HG03196 (cell line): ENCODE measurements around the gene CLEC11A.

ENCODE experiments used
- ATAC-seq: cut with Tn5 transposase; IDR thresholded peaks from one replicate; pipeline ENCODE4 v1.9.1; 2021; ENCODE audit not compliant: unreplicated experiment

Gene CLEC11A

DNA sequence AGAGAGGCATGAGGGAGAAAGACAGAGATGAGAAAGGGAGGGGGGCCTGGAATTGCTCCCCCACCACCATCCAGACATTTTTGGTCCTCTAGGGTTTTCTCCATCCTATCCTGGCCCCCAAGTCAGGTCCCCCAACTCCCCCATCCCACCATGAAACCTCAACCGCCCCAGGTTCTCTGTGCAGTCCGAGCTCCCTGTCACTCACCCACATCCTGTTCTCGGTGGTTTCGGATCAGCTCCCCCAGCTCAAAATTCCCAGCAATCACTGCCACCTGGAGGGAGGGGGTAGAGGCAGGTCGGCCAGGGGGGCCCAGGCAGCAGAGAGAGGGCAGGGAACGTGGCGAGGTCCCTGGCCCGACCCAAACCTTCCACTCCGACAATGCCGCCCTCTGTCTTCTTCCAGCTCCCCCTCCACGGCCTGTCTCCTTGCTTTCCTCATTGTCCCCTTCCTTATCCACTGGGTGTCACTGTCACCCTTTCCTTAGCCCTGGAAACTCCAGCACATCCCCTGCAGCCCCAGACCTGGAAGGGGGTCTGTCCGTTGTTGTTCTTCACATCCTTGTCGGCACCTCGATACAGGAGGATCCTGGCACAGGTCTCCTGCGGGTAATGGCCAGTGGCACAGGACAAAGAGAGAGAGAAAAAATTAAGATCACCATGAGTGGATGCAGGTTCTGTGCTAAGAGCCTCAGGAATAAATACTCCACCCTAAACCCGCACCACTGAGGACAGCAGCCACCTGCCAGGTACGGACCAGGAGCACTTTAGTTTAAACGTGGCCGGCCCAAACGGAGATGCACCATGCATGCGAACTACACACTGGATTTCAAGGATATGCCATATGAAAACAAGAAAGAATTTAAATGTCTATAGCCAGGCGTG lies 19.0 kb upstream of the CLEC11A start:
- no peak for ATAC-seq

DNA sequence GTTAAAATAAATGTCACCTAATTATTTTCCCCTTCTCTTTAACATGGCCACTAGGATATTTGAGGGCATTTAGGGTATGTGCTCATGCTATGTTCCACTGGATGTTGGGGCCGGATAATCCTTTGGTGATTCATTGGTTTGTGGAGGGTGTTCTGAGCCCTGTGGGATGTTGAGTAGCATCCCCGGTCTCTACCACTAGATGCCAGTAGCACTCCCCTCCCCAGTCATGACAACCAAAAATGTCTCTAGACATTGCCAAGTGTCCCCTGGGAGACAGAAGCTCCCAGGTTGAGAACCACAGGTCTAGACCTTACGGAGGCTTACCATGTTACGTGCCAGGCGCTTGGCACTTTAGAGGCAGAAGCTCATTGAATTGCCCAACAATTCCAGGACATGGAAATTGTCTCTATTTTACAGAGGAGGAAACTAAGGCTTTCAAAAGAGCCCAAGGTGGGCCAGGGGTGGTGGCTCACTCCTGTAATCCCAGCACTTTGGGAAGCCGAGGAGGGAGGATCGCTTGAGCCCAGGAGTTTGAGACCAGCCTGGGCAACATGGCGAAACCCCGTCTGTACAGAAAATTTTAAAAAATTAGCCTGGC lies 17.6 kb upstream of the CLEC11A start:
- ATAC-seq = no peak

DNA sequence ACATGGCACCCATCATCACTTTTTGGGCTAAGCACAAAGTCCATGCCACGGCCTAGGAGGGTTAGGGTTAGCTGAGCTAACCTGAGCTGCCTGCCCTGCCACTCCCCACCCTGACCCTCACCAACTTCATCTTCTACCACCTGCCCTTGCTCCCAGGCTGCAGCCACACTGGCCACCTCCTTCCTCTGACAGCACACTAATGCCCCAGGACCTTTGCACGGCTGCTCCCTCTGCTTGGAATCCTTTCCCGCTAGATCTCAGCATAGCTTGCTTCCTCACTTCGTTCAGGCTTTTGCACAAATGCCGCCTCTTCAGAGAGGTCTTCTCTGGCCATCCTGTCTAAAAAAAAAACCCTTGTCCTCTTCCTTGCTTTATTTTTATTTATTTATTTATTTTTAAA lies 16.8 kb upstream of the CLEC11A start:
- ATAC-seq = no peak

DNA sequence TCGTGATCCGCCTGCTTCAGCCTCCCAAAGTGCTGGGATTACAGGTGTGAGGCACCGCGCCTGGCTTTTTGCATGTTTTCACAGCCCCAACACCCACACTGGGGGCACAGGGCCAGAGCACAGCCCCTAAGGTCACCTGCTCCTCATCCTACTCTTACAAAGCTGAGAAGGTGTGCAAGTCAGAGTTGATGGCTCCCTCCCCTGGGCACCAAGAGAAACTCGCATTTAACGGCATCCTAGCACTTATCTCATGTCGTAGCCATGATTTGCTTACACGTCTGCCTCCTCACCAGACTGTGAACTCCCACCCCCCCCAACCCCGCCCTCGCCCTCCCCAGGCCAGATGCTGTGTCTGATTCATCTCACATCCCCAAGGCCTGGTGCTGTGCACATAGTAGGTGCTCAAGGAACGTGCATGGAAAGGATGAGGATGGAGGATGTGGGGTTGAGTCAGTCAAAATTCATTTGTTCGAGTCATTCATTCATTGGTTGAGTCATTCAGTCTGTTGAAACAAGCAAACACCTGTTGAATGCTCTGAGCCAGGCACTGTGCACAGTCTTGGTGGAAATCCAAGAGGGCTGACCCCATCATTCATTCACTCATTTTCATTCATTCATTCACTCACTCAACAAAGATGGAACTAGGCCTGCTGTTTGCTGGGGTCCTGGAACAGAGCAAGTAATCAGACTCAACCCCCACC lies 14.8 kb upstream of the CLEC11A start:
- no peak for ATAC-seq

DNA sequence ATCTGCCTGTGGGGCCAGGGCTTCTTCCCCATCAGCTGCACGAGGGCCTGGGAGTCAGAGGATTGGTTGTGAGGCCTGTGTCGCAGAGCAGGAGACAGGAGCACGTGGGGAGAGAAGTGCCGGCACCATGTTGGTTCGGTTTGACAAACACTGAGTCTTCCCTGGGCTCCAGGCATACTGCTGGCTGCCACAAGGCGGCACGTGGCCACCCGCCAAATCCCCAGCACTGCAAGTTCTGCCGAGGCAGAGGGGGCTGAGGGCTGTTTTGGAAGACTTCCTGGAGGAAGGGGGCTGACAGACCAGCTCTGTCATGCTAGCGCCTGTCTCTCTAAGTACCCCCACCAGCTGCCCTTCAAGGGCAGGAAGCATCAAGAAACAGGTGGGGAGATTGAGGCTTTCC lies 13.1 kb upstream of the CLEC11A start:
- ATAC-seq = no peak

DNA sequence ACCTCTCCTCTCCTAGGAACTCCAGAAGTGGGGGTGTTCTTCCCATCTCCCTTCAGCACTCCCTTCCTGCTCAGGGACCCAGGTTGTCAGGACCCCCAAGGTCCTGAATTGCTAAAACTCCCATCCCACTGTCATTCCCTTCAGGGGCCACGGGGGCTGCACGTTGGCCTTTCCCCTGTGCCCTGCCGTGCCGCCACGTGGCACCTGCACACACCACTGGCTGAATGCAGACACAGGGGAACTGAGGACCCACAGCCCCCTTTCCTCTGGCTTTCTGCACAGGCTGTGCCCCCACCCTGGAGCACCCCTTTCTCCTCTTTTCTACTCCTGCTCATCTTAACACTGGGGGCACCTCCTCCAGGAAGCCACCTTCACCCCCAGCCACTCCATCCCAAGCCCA lies 12.6 kb upstream of the CLEC11A start:
- ATAC-seq = no peak

DNA sequence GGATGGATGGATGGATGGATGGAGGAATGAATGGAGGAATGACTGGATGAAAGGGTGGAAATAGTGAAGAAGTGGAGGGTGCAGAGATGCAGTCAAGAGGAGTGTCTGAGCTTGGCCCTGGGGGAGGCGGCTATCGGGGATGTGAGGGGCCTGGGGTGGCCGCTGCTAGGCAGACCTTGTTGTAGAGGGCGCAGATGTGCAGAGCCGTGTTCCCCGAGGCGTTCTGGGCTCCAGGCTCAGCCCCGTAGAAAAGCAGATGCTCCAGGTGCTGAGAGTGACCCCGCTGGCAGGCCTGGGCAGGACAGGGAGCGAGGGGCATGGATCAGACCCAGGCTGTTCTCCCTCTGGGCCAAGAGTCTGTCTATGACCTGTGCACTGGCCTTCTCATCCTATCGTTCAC lies 12.0 kb upstream of the CLEC11A start:
- ATAC-seq = no peak

DNA sequence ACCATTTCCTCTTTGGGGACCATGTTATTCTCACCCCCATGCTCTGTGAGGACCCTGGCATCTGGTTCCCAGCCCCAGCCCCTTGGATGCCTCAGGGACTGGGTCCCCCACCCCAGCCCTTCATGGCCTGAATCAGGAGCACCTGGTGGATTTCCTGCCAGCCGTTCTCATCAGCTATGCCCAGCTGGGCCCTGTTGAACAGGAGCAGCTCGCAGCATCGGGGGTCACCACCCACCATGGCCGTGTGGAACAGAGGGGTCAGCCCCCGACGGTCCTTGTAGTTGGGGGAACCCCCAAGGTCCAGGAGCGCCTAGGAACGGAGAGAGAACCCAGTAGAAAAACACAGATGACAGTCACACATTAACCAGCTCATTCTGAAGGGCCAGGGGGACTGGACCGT lies 11.4 kb upstream of the CLEC11A start:
- no peak for ATAC-seq

DNA sequence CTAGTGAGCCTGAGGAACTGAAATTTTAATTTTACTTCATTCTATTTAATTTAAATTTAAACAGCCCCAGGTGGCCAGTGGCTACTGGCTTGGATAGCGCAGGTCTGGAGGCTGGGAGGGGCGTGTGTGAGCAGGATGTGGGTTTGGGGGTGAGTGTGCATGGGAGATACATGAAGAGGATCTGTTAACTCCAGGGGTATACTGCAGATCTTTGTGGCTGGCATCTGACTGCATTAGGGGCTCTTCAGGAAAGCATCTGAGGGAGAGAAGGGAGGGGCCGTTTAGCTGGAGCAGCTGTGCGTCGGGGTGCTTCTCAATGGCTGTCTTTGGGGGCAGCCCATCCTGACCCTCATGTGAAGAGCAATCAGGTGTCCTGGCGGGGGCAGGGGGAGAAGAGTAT lies 10.3 kb upstream of the CLEC11A start:
- ATAC-seq = no peak

DNA sequence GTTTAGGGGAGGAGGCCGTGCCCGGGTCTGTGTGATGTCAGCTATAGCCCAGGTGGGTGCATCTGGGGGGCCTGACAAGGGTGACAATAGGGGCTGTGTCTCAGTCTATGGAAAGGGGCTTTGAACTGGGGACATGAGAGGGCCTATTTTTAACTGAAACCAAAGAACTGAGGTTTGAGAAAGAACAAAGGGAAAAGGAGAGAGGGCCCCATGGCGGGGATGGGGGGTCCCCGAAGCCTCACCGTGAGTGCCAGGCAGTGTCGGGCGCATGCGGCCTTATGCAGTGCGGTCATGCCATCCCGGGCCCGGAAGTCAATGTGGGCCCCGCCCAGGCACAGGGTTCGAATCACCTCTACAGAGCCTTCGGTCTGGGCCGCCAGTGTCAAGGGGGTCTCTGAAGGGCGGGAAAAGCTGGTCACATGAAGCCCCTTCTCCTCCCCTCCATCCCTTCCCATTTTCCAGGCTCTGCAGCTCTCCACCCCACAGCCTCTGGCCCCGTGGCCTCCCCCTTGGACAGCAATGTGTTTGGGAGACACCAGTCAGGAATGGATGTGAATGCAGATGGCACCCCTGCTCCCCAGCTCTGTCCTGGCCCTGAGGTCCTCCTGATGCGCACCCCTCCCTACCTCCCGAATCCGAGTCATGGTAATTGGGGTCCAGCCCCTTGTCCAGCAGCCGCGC lies 9.5 kb upstream of the CLEC11A start:
- no peak for ATAC-seq

DNA sequence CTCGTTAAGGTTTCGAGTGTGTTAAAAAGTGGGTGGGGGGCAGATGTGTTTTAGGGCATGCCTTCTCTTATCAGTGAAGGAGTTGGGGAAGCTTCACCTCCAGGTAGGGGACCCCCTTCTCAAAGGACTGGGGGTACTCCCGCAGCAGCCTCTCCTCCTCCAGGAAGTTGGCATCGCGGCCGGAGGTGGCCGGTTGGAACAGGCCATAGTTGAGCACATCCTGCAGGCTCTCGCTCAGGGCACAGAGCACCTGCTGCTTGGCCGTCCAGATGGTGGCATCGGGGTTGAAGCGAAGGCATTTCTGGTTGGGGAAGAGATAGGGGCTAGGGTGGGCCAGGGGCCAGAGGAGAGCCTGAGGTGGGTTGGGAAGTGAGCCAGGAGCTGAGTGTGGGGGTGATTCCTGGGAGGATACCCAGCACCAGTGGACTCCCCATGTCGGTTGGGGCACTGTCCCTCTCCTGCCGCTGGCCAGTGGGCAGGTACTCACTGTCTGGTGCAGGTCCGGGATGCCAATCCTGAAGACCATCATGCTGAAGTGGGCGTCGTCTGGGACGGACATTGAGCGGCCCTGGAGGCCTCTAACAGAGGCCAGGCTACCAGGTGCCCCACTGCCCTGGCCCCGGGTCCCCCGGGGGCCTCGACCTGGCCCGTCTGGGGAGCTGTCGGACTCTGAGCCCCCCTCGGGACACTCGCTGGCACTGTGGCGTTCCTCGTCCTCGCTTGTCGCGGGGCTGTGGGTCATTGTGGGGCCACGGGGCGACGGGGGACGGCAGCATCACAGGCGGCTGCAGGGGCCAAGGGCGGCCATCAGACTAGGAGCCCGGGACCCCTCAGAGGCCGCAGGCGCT lies 6.8 kb upstream of the CLEC11A start:
- ATAC-seq = no peak

DNA sequence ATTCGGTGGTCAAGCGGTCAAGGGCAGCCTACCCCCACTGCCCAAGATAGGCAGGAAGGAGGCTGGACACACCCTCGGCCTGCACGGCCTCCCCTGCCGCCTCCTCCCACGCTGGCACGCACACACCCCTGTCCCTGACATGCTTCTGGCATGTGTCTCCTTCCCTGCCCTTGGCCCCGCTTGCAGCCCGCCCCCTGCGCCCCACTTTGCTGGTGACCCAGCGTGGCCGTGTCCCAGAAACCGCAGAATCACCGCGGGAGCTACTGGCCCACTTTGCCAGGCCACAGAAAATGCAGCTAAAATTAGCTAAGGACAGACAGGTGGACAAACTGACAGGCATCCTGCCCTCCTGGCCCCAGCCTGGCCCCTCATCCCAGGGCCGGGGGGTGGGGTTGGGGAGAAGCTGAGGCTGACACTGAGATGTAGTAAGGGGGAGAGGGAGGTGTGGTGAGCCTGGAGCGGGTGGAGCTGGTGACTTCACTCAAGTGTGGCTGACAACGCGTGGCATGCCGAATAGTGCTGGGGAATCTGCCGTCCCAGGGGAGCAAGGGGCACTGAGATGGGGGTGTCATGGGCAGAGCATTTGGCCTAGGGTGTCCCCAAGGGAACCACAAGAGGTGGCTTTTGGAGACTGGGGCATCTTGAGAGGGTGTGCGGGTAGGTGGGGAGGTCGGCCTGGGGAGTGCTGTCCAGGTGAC lies 6.0 kb upstream of the CLEC11A start:
- no peak for ATAC-seq

DNA sequence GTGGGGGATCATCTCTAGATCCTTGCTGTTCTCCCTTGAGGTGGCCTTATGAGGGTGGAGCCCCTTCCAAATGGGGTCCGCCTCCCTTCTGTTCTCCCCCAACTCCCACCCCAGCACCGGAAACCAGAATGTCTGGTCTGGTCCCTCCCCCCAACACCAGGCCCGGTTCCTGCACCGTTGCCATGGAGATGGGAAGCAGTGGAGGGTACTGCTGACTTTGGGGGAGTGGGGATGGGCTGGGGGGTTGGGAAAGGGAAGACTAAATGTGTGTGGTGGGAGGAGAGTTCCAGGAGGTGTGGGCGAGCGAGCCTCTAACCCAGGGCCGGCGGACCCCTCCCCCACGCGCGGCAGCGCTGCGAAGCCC lies 5.3 kb upstream of the CLEC11A start:
- no peak for ATAC-seq

DNA sequence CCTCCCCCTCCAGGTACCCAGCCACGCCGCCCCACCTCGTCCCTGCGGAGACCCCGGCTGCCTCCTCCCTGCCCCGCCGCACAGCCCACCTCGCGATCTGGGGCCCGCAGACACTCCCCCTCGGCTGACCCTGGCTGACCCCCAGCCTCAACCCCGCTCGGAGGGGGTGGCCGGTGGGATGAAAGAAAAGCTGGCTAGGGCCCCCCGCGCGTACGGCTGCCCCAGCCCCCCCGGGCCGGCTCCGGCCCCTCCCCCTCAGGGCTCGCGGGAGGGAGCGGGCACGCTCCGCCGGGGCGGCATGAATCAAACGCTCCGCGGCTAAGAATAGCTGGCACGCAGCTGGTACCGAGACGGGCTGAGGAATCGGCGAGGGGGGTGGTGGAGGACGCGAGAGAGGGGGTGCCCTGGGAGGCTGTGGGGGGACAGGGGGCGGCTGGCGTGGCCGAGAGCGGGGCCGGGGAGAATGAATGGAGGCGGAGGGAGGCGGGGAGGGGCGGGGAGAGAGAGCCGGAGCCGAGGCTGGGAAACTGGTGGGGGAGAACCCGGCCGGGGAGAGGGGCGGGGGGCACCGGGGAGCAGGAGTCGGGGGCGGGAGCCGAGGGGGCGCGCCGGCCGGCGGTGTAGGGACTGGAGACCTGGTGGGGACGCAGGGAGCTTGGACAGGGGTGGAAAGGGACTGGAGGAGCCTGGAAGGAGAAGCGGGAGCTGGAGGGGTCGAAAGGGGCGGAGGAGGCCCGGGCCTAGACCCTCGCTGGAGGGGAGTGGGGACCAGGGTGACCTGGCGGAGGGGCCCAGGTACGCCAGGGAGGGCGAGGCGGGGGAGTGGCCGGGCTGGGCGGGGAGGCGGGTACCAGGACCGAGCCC lies 4.7 kb upstream of the CLEC11A start:
- ATAC-seq = no peak

DNA sequence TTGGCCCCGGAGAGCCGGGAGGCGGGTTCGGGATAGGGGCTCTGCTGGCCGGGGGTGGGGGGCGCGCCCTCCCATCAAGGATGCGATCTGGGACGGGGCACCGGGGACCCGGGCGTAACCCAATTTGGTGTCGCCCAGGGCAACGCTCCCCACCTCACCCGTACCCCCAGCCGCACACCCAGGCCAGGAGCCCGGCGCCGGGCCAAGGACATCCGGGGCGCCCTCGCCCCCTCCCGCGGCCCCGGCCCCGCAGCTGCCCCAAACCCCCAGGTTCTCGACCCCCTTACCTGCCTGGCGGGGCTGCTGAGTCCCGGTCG lies 4.1 kb upstream of the CLEC11A start:
- ATAC-seq = no peak

DNA sequence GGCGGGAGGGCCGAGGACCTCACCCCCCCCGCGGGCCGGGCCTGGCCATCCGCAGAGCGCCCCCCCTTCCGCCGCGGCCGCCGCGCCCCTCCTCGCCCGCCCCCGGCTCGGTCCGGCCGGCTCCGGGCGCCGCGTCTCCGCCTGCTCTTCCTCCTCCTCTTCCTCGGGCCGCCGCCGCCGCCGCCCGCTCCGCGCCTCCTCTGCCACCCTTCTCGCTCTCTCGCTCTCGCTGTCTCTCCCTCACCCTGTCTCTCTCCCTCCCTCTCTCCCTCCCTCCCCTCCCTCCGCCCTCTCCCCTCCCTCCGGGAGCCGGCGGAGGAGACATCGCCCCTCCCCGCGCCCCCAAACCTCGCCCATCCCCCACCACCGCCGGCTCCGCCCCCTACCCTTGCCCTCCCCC lies 3.6 kb upstream of the CLEC11A start, which contains the start of gene SHANK1:
Gene SHANK1 (minus strand): TSS at position 237 of the 400 bp plus-strand sequence. CDS start 2,883 bp downstream, outside the sequence.
- no peak for ATAC-seq

DNA sequence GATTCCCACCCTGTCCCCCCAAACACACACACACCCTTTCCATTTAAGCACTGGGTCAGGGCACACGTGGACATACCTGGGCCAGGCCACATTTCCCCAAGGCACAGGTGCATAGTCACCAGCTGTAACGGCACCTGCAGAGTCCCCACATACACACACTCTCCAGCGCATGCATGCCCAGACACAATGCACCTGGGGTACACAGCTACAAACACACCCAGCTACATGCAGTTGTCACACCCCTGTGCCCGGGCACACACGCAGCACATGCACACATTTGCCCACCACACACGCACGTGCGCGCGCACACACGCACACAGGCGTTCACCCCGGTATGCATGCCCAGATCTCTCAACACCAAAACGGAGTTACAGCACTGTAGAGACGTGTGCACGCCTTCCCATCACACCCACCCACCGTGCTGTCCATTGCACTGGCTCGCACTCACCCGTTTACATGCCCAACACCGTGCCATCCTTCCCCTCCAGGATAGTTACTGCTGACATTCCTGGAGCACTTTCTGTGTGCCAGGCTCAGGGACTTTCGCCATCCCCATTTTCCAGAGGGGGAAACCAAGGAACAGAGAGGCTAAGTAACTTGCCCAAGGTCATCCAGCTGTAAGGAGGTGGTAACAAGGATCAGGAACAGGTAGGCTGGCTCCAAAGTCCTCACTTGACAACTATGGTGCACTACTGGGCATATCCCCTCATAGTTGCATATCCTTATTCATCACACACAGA lies 2.8 kb upstream of the CLEC11A start:
- ATAC-seq = no peak

DNA sequence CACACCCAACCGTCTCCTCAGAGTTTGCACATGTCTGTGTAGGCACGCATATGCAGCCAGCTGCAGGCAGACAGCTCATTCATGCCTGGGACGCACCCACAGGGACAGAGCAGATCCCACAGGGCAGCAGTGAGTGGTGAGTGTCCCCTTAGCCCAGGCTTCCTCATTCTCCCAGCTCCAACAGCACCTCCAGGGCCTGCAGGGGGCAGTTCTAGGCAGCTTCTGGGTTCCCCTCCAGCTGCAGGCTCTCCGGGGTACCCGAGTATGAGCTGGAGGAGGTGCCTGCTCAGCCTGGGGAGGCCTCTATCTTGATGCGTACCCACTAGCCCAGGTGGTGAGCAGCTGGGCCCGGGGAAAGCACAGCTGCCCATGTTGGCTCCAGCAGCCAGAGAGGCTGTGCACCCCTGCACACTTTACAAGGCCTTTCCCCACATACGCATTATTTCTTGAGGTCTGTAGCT lies 2.2 kb upstream of the CLEC11A start:
- ATAC-seq = no peak
